Neutrophil (primary cell): ENCODE results near the gene ACSL5.
"Not testable (repeated sequence)": the region's sequence is repeated elsewhere in the genome, so short reads cannot be mapped to it uniquely, and the experiment has no call there.

ENCODE experiments used
- H3K27ac ChIP-seq: fragments of 200-600 bp; sonication (generic); 2 replicates; pipeline ENCODE4 v1.5.1; 2016; ENCODE audit warnings: mild to moderate bottlenecking, moderate library complexity
- H3K27me3 ChIP-seq: fragments of 200-600 bp; sonication (generic); 2 replicates; pipeline ENCODE4 v1.6.0; 2016; ENCODE audit warnings: mild to moderate bottlenecking
- H3K36me3 ChIP-seq: fragments of 200-600 bp; sonication (generic); 2 replicates; pipeline ENCODE4 v1.5.1; 2017
- H3K4me1 ChIP-seq, 2 experiments: fragments of 200-600 bp in 1 of 2; sonication (generic) in 1 of 2; 1 replicate in 1 of 2; 2 replicates in 1 of 2; pipeline versions ENCODE4 v1.5.1 to v1.6.1; 2013 to 2016; ENCODE audit warnings: low read depth in 1 of 2, low read length in 1 of 2, mild to moderate bottlenecking in 1 of 2, moderate library complexity in 1 of 2; ENCODE audit not compliant: control insufficient read depth in 1 of 2, insufficient read depth in 1 of 2
- H3K4me3 ChIP-seq, 2 experiments: fragments of 200-600 bp in 1 of 2; sonication (generic) in 1 of 2; 1 replicate in 1 of 2; 2 replicates in 1 of 2; pipeline ENCODE4 v1.5.1; 2013 to 2016; ENCODE audit warnings: low read depth in 1 of 2, low read length in 1 of 2, mild to moderate bottlenecking in 1 of 2, moderate library complexity in 1 of 2
- H3K9me3 ChIP-seq: fragments of 200-600 bp; sonication (generic); 2 replicates; pipeline ENCODE4 v1.5.1; 2016
- CTCF ChIP-seq: fragments of 200-600 bp; sonication (generic); IDR thresholded peaks from 2 replicates; pipeline ENCODE4 v1.5.1; 2016; ENCODE audit warnings: antibody characterized with exemption

Gene ACSL5

GRCh38 chr10:112374724-112375541, 1.0 kb downstream of the ACSL5 start:
- H3K9me3 ChIP-seq, result no peaks in the 10 kb centered on the region
- H3K27ac ChIP-seq, result peak overlapping the region; percentile 90
- peaks cover 24 to 26% of the 10 kb centered on the region in 2 experiments for H3K4me1 ChIP-seq
- TF ChIP-seq CTCF, result no peak
- no peaks in the 10 kb centered on the region for H3K36me3 ChIP-seq
- H3K4me3 ChIP-seq, result peak overlapping the region; percentile 69 to 71
- no peaks in the 10 kb centered on the region for H3K27me3 ChIP-seq

GRCh38 chr10:112375721-112376395, 1.9 kb downstream of the ACSL5 start:
- Histone ChIP-seq H3K36me3 (no peaks in the 10 kb centered on the region), H3K27ac (peak overlapping the region; percentile 90), H3K9me3 (no peaks in the 10 kb centered on the region), H3K4me1 (peaks cover 24 to 26% of the 10 kb centered on the region in 2 experiments), H3K4me3 (peak overlapping the region; percentile 69 to 71), H3K27me3 (no peaks in the 10 kb centered on the region)
- TF ChIP-seq CTCF, result no peak

GRCh38 chr10:112376396-112376790, 2.5 kb downstream of the ACSL5 start:
- Histone ChIP-seq H3K9me3 (no peaks in the 10 kb centered on the region), H3K27ac (peak overlapping the region; percentile 90), H3K4me3 (peak overlapping the region; percentile 69 to 71), H3K36me3 (no peaks in the 10 kb centered on the region), H3K4me1 (peaks cover 24 to 26% of the 10 kb centered on the region in 2 experiments), H3K27me3 (no peaks in the 10 kb centered on the region)
- no peak for TF ChIP-seq CTCF

- H3K4me1 ChIP-seq, result peaks cover 24 to 26% of the 10 kb centered on the region in 2 experiments
- not testable (repeated sequence) for H3K27me3 ChIP-seq, H3K27ac ChIP-seq, H3K36me3 ChIP-seq, H3K9me3 ChIP-seq, H3K4me3 ChIP-seq
Observed at GRCh38 chr10:112377116-112377515, 3.2 kb downstream of the ACSL5 start.

GRCh38 chr10:112379635-112380296, 5.8 kb downstream of the ACSL5 start:
- TF ChIP-seq CTCF, result no peak
- H3K9me3 ChIP-seq, result no peaks in the 10 kb centered on the region
- H3K36me3 ChIP-seq, result no peaks in the 10 kb centered on the region
- H3K4me3 ChIP-seq, result no peak overlapping the region
- no peak overlapping the region for H3K27ac ChIP-seq
- peaks cover 21 to 25% of the 10 kb centered on the region in 2 experiments for H3K4me1 ChIP-seq
- no peaks in the 10 kb centered on the region for H3K27me3 ChIP-seq
